Stimulated activated CD4-positive, alpha-beta T cell treated with anti-CD3 and anti-CD28 coated beads, Interleukin-1b, Interleukin-23, amount 100 ng/mL, for 4 hours (primary cell): ENCODE data around the gene COL20A1.

Experiments used
- DNase-seq, 2 donors: peaks; one replicate each; pipeline ENCODE4 v3.0.0-alpha.2; 2020; ENCODE audit warnings: low read depth in 2 of 2

COL20A1 gene

GRCh38 chr20:63277466-63278272, 15.3 kb upstream of the COL20A1 start:
- DNase-seq = no peak

- DNase-seq = no peak
Measured at GRCh38 chr20:63278661-63279060, 14.3 kb upstream of the COL20A1 start.

GRCh38 chr20:63279931-63280330, 13.1 kb upstream of the COL20A1 start:
- no peak for DNase-seq

- no peak for DNase-seq
Measured at GRCh38 chr20:63280371-63280770, 12.6 kb upstream of the COL20A1 start.

GRCh38 chr20:63280929-63281545, 11.9 kb upstream of the COL20A1 start:
- no peak for DNase-seq

- no peak for DNase-seq
Measured at GRCh38 chr20:63281742-63282665, 11.0 kb upstream of the COL20A1 start.

GRCh38 chr20:63282946-63283345, 10.0 kb upstream of the COL20A1 start:
- no peak for DNase-seq

GRCh38 chr20:63283397-63284082, 9.4 kb upstream of the COL20A1 start:
- no peak for DNase-seq

- DNase-seq = no peak
Measured at GRCh38 chr20:63284083-63284440, 8.9 kb upstream of the COL20A1 start.

GRCh38 chr20:63284544-63284949, 8.4 kb upstream of the COL20A1 start:
- no peak for DNase-seq

- no peak for DNase-seq
Measured at GRCh38 chr20:63284981-63285524, 7.9 kb upstream of the COL20A1 start.

- no peak for DNase-seq
Measured at GRCh38 chr20:63285636-63286615, 7.1 kb upstream of the COL20A1 start.

- DNase-seq = no peak
Measured at GRCh38 chr20:63286781-63287696, 5.9 kb upstream of the COL20A1 start.

- no peak for DNase-seq
Measured at GRCh38 chr20:63287697-63288580, 5.0 kb upstream of the COL20A1 start.

GRCh38 chr20:63288581-63289251, 4.3 kb upstream of the COL20A1 start:
- DNase-seq = no peak

- DNase-seq = no peak
Measured at GRCh38 chr20:63289311-63290135, 3.5 kb upstream of the COL20A1 start.
